GM12878 (cell line): Measurements from ENCODE around the gene IRF8.

Experiments used
- POU2F2 ChIP-seq: IDR thresholded peaks from 3 replicates; pipeline ENCODE4 v1.6.1; 2011; ENCODE audit warnings: low read depth, mild to moderate bottlenecking, low read length, borderline replicate concordance
- SPI1 ChIP-seq: IDR thresholded peaks from 2 replicates; pipeline ENCODE4 v1.6.1; 2011; ENCODE audit warnings: low read depth, mild to moderate bottlenecking, low read length, moderate library complexity, borderline replicate concordance; ENCODE audit not compliant: insufficient read depth
- SRF ChIP-seq, 2 experiments: IDR thresholded peaks; 2 replicates each; pipeline ENCODE4 v1.6.1; 2011; ENCODE audit warnings: low read depth in 2 of 2, low read length in 2 of 2, mild to moderate bottlenecking in 1 of 2, moderate library complexity in 1 of 2

- TF ChIP-seq SPI1 (peak; percentile 71; the same call in 1 of the 2 replicates), POU2F2 (no peak), SRF (IDR thresholded peaks at IDR 0.05; ENCODE audit: low read depth in 2 of 2, low read length in 2 of 2) (no peak)
Measured at GRCh38 chr16:85908889-85909589, 10.1 kb downstream of the IRF8 start.
